HG02852 (cell line): Measurements from ENCODE around the gene IQGAP2.

Experiments used
- ATAC-seq: cut with Tn5 transposase; IDR thresholded peaks from one replicate; pipeline ENCODE4 v1.9.1; 2021; ENCODE audit warnings: mild to moderate bottlenecking, moderate library complexity; ENCODE audit not compliant: unreplicated experiment

The IQGAP2 gene

DNA sequence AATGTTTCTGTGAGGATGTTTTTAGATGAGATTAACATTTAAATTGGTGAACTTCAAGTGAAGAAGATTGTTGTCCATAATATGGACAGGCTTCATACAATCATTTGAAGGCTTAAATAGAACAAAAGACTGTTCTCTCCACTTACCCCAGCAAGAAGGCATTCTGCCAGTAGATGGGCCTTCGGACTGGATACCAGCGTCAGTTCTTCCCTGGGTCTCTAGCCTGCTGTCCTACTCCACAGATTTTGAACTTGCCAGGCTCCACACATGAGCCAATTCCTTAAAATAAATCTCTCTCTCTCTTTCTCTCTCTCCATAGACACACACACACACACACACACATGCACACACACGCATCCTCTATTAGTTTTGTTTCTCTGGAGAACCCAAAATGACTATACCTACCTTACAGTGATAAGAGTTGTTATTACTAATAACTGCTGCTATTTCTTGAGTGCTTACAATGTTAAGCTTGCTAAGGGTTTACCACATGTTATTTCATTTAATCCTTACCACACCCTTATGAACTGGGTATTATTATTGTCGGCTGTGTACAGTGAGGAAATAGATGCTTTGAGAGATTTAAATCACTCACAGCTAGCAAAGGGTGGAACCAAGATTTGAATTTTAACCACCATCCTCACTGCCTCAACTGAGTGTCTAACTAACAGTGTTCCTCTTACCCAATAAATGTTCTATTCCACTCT, 19.8 kb upstream of the IQGAP2 start:
- ATAC-seq = no peak

GRCh38 chr5:76384189-76384588, 18.9 kb upstream of the IQGAP2 start:
- no peak for ATAC-seq

DNA sequence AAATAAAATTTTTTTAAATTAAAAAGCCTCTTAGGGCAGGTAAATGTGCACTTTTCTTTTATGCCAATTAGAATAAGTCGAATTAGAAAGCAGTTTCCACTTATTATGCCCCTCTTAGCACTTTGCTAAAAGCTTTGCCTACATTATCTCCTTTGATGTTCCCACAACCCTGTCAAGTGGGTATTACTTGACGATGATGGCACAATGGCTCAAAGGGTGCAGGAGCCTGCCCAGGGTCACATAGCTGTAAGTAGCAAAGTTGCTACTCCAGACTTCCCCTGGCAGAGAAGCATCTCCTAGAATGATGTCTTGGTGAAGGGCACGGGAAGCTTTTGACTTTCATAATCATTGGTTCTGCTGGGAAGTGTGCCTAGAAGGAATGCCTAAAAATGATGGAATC, 18.4 kb upstream of the IQGAP2 start:
- ATAC-seq = no peak

DNA sequence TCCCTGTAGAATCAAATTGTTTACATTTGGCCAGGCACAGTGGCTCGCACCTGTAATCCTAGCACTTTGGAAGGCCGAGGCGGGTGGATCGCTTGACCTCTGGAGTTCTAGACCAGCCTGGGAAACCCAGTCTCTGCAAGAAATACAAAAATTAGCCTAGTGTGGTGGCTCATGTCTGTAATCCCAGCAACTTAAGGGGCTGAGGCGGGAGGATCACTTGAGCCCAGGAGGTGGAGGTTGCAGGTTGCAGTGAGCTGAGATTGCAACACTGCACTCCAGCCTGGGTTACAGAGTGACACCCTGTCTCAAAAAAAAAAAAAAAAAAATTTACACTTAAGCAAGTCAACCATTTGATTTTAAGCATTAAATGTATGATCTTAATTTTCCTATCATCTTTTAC, 17.5 kb upstream of the IQGAP2 start:
- ATAC-seq = no peak

- ATAC-seq = no peak
These were observed 16.7 kb upstream of the IQGAP2 start for GRCh38 chr5:76386360-76386759.

DNA sequence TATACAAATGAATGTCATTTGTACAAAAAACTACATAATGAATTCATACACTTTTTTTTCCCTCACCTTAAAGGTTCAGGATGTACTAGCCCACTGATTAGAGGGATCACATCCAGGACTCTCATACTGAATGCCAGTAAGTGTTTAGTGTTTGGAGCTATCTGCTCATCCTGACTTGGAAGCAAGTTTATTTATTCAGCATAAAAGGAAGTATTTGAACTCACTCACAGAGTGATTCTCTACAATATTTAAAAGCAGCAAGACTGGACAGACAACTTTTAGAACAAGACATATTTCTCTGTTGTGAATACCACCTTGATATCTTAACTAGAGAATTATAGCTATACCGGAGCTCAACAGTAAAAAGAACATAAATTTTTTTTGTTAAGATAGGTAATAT, 14.8 kb upstream of the IQGAP2 start:
- no peak for ATAC-seq

DNA sequence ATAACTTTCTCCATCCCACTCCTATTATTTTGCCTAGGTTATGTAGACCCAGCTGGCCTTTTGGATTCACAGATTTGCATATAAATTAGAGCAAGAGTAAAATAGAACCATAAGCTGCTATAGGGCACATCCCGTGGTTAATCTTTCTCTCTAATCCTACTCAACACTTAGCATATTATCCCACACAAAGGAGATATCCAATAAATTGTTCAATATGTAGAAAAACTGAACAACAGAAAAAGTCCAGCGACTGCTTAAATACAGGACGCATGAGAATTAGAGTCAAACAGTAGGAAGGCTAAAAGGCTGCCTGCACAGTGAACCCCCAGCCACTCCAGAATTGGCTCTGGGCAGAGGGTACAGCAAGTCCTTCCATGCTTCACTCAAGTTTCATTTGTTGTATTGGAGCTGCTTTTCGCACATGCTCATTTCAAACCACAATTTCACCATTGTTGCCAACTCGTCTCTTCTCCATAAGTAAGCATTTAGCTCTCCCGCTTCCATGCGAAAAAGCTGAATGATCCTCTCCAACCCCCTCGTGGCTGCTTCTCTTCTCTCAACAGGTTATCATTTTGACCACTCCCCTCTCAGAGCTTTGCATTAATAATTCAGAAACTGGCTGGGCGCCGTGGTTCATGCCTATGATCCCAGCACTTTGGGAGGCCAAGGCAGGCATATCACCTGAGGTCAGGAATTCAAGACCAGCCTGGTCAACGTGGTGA, 14.1 kb upstream of the IQGAP2 start:
- ATAC-seq = no peak

GRCh38 chr5:76389513-76390154, 13.5 kb upstream of the IQGAP2 start:
- no peak for ATAC-seq

DNA sequence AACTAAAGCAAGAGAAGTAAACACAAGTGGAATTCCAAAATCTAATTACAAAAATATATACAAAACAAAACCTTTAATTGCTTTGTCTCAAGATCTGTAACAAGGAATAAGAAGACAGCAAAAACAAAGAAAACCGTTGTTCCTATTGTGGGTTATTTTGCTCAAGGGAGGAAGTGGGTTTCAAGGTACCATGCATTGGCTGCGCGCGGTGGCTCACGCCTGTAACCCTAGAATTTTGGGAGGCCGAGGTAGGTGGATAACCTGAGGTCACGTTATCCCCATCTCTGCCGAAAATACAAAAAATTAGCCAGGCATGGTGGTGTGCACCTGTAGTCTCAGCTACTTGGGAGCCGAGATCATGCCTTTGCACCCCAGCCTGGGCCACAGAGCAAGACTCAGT, 12.1 kb upstream of the IQGAP2 start:
- no peak for ATAC-seq

GRCh38 chr5:76393035-76393680, 9.9 kb upstream of the IQGAP2 start:
- ATAC-seq = no peak

DNA sequence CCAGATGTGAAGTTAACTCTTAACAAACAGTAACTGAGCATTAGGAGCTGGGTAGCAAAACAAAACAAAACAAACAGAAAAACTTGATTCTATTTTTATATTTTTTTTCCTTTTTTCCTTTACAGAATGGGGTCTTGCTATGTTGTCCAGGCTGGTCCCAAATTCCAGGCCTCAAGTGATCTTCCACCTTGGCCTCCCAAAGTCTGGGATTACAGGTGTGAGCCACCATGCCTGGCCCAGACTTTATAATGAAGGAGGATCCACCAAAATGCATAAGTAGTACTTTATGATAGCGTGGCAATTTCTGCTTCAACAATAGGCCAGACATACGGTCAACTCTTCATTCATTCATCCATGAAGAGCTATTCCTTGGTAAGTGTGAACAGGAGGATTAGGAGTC, 5.9 kb upstream of the IQGAP2 start:
- ATAC-seq = no peak

- no peak for ATAC-seq
These were observed 3.8 kb upstream of the IQGAP2 start for GRCh38 chr5:76399268-76399667.

DNA sequence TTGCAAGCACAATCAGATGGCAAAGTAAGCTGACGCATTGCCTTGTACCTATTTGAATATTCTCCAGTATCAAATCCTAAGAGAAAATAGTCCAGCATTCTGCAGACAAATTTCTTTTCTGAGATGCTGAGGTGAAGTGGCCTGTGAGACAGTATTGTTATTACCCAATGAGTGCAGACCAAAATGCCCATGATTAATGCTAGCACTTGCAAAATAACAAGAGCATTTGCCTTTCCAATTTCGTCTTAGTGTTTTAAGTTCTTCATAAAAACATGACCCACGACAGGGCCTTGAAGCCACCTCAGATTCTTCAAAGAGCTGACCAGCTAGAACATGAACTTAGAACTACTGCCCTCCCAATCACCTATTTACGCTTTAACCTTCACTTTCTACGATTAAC, 2.6 kb upstream of the IQGAP2 start:
- ATAC-seq = no peak

GRCh38 chr5:76401801-76402250, 1.3 kb upstream of the IQGAP2 start:
- ATAC-seq = peak; percentile 32

DNA sequence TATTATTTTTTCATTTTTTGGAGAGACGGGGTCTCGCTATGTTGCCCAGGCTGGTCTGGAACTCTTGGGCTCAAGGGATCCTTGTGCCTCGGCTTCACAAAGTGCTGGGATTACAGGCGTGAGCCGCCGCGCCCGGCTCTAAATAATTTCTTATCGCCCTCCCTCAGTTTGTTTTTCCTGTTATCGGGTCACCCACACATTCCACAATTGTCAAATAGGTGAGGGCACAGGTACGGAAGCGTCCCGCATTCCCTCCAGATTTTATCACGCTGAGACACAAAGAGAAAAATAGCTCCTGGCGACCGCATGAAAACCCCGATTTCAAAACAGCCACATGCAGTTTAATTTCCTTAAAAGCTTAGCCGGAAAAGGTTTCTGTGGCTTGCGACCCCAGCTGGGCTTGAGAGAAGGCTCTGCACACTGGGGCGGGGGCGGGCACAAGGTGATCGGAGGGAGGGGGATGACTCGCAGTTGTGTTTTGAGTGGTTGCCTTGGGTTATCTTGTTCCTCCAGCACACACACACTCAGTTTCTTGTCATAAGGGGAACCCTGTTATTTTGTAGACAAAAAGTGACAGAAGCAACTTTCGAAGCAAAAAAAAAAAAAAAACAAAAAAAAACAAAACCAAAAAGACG, 717 bp upstream of the IQGAP2 start:
- peak; percentile 37 for ATAC-seq

DNA sequence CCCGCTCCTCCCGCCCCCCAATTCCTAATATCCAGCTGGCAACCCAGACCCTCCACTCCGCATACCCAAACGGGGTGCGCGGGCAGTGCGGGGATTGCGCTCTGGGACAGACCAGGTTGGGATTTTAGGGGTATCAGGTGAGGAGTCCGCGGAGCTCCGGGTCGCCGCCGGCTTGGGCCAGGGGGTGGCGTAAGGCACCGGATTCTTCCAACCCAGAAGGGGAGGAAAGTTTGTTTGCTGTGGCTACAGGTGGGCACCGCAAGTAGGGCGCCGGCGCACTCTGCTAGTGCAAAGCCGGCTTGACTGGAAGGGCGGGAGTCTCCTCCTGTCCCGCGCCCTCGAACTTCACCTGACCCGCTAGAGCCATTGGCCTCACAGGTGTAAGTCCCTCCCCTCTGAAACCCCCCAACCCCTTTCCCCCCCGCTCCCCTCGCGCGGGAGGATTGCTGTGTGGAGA, 709 bp downstream of the IQGAP2 start:
- peak; percentile 22 for ATAC-seq

- peak; percentile 22 for ATAC-seq
These were observed 1.4 kb downstream of the IQGAP2 start for GRCh38 chr5:76404223-76405211.

GRCh38 chr5:76406014-76406413, 2.9 kb downstream of the IQGAP2 start:
- ATAC-seq = no peak

GRCh38 chr5:76406673-76407072, 3.6 kb downstream of the IQGAP2 start:
- no peak for ATAC-seq
